CD4-positive, alpha-beta T cell treated with Interferon alpha-2 for 1 hour (primary cell): ENCODE measurements around the gene IL17C.
"Not testable (repeated sequence)": the region's sequence is repeated elsewhere in the genome, so short reads cannot be mapped to it uniquely, and the experiment has no call there.

Experiments
- DNase-seq, 2 donors: peaks; one replicate each; pipeline ENCODE4 v3.0.0-alpha.2; 2020 to 2022

IL17C gene

DNA sequence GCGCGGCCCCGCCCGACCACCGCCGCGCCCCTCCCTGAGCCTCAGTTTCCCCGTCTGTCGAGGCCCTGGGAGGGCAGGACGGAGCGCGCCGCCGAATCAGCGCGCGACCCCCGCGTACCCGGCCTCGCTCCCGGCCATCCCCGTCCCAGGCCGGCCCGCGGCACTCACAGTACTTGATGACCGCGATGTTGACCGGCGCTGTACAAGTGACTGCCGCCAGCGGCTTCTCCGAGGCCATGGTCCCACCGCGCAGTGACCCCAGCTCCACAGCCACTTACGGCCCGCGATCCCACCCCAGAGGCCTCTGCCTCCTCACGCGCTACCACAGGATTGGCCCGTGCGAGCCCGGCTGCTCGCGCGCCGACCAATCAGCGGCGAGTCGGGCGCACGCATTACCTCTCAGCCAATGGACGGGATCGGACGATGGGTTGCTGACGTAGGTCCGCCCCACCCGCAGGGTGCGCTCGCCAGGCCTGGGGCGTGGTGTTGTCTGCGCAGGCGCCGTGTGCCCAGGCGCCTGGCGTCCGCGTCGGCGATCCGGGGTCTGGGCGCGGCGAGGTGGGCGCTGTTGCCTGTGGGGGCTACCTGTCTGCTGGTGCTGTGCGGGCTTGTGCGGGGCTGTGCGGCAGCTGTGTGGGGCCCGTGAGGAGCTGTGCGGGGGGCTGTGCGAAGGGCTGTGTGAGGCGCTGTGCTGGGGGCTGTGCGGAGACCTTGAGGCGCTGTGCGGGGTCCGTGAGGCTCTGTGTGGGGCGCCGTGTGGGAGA is 24.7 kb downstream of the IL17C start, which contains the start of gene MVD:
Gene MVD (minus strand): TSS at position 249 of the 764 bp plus-strand sequence. CDS start 11 bp downstream, at position 238.
- DNase-seq, result peak; percentile 96 to 97

DNA sequence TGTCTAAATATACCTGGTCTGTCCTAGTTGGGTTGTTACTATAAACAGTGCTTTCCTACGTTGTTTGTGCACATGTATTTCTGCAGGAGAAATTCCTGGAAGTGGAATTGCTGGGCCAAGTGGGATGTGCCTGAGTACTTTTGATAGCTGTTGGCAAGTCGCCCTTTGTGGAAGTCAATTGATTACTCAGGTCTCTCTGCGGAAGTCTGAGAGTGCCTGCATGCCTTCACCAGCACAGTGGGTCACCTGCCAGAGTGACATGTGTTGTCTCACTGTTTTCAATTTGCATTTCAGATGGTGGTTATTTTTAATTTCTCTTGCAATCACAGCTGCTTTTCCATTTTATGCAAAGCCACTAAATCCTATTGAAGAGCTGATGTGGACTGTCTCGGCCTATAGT is 26.8 kb downstream of the IL17C start:
- no peak for DNase-seq

DNA sequence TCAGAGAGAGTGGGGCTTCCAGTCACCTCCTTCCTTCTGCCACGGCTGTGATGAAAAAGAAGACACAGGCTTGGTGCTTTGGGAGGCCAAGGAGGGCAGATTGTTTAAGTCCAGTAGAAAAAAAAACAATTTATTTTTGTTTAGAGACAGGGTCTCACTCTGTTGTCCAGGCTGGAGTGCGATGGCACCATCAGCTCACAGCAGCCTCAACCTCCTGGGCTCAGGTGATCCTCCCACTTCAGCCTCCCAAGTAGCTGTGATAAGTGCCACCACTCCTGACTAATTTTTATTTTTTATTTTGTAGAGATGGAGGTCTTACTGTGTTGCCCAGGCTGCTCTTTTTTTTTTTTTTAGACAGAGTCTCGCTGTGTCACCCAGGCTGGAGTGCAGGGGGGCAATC is 27.2 kb downstream of the IL17C start:
- no peak for DNase-seq

DNA sequence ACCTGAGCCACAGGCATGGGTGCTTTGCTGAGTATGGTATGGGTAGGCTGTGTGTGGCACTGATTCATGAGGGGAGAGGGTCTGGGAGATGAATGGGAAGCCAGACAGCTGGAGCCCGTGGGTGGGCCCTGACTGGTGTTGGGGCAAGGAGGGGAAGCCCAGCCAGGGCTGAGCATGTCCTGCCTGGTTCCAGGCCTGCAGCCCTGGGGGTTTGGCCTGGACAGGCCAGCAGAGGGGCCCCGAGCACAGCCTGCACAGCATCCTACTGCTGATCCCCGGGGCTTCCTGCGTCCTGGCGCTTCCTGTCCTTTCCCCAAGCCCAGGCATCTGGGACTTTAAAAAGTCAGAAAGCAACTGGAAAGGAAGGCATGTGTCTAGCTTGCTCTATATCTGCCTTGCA is 29.1 kb downstream of the IL17C start:
- no peak for DNase-seq

DNA sequence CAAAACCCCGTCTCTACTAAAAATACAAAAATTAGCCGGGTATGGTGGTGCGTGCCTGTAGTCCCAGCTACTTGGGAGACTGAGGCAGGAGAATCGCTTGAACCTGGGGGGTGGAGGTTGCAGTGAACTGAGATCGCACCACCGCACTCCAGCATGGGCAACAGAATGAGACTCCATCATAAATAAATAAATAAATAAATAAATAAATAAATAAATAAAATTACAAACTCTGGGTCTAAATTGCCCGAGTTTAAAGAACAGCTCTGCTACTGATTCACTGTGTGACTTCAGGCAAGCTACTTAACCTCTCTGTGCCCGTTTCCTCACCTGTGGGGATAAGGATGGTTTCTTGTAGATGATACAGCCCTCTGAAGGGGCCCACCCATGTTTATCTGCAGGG is 31.1 kb downstream of the IL17C start:
- not testable (repeated sequence) for DNase-seq

DNA sequence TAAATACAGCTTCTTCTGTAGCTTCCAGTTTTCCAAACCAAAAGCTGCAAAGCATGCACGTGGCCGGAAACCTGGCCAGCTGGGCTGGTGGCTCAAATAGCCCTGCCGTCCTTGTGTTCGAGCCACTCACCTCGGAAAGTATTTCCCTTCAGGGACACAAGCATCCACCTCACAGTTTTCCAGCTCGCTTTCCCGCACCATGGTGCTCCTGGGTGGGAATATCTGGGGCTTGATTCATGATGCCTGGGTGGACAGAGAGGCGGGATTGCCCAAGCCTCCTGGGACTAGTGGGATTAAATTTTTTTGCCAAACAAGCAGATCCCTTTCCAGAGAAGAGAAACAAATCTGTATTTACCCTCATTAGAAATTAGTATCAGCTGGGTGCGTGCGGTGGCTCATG is 31.6 kb downstream of the IL17C start:
- no peak for DNase-seq

DNA sequence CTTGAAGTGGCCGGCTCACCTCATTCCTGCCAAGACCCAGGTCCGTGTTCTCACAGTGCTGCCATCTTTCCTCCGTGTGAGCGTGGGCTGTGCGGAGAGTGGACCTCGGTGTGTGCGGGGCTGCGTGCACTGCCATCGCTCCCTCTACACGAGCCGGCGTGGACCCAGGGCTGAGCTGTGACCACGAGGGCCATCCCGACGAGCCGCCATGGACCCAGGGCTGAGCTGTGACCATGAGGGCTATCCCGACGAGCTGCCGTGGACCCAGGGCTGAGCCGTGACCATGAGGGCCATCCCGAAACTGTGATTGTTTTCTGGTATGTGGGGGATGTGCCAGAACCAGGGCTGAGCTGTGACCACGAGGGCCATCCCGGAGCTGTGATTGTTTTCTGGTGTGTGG is 33.4 kb downstream of the IL17C start:
- DNase-seq, result no peak

DNA sequence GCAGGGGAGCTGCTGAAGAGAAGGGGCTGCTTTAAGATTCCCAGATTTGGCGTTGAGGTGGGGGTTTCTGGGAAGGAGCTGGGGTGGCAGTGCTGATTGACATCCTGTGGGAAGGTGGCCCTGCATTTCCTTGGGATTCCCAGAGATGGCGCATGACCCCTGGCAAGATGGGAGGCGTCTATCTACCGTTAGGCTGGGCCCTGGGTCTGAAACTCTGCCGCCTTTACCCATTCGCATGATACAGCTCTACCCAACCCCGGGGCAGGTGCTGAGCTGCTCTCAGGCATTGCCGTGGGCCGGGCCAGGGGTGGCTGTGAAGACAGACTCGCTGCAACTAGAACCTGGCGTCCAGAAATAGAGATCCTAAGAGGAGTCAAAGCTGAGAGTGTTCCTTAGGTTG is 34.4 kb downstream of the IL17C start:
- DNase-seq, result no peak

DNA sequence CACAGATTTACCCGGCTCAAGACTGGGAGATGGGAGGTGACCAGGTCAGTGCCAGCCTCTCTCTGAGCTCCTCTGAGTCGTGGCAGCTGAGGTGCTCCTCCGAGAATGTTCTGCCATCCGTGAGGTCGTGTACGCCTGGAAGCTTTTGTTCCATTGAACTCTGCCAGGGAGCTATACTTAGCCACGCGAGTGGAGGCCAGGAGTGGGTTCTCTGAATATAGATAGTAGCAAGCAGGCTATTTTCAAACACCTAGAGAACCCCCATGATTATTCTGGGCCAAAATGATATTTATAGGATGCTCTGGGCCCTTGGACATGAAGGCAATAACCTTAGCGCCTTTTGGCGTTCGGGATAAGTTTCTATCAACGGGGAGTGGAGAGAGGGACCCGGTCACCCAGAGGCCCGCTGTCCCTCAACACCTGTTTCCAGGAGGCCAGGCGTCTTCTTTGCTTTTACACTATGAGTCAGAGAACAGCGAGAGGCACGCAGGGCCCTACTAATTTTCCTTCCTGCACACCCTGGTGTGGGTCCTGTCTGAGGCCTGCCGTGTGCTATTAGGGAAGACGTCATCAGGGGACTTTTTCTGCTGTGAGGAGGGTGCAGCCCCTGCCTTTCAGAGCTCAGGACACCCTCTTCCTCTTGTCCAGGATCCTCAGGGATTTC is 35.5 kb downstream of the IL17C start:
- no peak for DNase-seq

DNA sequence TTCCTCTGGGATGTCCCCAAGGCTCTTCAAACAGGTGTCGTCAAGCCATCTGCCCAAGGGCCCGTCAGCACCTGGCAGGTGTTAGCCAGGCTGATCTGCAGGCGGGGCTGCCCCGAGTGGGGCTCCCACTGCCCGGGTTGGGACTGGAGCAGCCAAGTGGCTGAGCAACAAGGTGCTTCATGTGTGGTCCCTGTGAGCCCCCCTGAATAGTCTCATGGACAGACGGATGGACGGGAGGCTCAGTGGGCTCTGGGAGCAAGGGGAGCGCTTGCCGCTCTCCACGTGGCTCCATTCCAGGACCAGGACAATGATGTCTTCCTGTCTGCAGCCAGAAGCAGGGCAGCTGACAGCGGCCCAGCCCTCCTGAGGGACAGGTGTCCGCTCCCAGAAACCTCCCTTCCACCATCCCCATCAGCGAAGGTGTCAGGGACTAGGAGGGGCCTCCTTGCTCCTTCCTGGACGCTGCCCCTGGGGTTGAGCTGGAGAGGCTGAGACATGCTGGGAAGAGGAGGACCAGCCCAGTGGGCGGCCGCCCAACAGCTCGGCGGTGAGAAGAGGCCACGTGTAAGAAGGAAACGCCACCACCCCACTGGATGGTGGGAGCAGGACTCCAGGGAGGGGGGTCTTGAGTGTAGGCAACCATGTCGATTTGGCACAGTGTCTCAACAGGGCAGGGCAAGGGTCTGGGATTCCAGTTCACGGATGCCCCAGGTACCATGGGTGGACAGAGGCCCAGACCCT is 38.3 kb downstream of the IL17C start:
- no peak for DNase-seq

DNA sequence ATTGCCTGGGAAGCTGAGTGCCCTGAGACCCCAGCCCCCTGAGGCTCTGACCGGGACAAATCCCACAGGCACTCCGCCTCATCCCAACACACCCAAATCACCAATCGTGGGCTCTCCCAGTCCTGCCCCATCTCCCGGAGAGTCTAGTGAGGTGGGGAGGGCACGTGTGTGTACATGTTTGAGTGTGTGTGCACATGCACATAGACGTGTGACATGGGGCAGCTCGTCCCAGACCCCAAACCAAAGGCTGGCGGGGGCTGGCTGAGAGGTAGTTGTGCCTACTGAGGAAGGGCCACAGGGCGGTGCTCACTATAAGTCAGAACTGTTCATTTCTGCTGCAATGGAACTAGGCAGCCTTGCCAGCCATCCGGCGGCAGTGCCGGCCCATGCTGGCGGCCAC is 39.3 kb downstream of the IL17C start:
- DNase-seq, result no peak

DNA sequence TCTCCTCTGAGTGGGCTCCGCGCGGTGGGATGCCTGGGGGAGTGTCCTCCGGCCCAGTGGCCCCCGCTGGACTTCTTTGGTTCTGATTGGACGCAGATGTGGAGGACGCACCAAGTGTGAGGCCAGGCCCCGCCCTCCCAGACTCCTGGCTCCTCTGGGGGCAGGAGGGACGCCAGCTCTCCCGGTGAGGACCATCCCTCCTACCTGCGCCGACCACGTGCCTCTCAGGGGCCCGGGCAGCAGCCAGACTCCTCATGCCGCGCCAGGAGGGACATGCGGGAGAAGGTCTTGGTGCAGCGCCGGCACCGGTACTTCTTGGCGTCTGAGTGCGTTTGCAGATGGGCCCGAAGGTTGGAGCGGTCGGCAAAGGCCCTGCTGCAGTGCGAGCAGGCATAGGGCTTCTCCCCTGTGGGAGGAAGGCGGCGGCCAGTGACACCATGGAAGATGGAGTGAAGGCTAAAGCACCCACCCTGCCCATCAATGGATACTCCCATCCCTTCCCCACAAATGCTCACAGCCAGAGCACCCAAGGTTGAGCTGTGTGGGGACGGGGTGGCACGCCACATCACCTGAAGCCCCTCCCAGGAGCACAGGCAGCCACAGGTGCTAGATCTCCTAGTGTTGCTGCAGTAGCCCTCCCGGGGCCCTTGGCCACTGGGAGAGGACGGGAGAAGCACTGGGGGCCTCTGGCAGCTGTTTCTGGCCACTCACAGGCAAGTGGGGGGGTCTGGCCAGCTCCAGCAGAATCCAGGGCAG is 40.0 kb downstream of the IL17C start:
- no peak for DNase-seq

DNA sequence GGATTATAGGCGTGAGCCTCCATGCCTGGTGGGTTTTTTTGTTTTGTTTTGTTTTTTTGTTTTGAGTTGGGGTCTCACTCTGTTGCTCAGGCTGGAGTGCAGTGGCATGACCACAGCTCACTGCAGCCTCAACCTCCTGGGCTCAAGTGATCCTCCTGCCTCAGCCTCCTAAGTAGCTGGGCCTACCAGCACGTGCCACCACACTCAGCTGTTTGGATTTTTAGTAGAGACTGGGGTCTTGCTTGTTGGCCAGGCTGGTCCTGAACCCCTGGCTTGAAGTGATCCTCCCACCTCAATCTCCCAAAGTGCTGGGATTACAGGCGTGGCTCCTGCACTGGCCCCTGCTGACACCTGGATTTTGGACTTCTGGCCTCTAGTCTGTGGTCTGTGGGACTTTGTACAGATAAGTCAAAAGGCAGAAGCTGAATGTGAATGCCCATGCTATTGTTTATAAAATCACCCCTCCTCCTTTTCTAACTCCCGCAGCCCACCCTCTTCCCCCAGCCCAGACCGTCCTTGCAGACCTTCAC is 42.2 kb downstream of the IL17C start:
- DNase-seq, result no peak

DNA sequence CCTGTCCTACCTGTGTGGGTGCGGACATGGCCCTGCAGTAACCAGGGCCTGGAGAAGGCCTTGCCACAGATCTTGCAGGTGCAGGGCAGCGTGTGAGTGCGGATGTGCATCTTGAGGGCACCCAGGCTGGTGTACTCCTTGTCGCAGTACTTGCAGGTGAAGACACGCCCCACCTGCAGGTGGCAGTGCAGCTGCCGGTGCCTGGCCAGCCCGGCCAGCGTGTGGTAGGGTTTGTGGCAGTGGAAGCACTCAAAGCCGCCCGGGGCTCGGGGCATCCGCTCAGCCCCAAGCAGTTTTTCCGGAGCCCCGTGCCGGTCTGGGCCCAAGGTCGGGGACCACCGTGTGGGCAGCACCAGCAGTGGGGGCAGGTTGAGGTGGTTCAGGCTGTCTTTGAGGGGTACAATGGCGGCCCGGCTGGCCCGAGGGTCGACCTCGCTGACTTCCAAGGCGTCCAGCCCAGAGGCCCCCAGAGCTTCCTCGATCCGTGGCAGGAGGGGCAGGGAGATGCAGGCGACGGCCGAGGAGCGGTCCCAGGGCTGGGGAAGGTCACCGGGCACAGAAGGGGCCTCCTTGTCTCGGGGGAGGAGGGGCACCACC is 42.8 kb downstream of the IL17C start:
- peak; percentile 49 to 68 for DNase-seq

DNA sequence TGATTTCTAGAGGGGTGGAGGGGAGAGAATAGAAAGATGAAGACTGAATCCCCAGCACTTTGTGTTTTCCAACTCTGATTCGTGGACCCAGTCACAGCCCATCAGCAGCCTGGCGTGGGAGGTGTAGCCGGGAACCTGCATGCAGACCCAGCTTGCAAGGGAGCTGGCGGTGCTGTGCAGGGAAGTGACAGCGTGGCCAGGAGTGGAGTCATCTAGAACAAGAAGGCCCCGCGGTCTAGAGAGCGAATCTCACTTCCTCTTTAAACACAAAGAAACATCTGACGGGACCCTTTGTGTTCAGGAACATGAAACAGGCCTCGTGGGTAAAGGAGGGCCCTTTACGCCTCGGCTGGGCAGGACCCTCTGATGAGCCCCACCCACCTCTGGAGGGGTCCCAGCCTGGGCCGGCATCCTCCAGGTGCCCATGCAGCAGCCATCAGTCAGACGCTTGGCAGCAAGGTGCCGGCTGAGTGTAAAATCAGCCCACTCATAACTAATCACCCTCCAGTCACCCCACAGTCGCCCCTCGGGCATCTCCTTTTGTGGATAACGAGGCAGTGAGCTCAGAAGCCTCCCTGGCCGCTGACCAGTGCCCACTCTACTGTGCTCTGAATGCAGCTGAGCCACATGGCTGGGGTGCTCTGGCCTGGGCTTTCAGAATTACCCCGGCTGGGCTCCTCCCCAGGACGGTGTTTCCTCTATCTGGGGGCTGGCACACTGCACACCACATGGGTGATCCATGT is 43.5 kb downstream of the IL17C start:
- peak; percentile 55 to 77 for DNase-seq

DNA sequence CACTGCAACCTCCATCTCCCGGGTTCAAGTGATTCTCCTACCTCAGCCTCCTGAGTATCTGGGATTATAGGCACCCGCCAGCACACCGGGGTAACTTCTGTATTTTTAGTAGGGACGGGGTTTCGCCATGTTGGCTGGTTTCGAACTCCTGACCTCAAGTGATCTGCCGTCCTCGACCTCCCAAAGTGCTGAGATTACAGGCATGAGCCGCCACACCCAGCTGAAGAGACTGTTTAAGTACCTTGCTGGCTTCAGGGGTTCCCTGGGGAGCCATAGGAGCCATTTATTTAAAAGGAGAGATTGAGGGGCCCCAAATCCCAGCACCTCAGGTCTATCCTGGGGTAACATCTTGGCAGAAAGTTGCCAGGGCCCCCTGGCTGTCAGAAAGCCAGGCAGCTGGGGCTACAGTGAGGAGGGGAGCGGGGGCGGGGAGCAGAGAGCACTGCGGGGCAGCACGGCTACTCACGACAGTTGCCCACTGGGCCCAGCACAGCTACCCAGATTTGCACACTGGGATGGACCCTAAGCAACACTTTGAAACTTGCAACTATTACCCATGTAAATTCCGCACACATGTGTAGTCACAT is 46.3 kb downstream of the IL17C start:
- no peak for DNase-seq

DNA sequence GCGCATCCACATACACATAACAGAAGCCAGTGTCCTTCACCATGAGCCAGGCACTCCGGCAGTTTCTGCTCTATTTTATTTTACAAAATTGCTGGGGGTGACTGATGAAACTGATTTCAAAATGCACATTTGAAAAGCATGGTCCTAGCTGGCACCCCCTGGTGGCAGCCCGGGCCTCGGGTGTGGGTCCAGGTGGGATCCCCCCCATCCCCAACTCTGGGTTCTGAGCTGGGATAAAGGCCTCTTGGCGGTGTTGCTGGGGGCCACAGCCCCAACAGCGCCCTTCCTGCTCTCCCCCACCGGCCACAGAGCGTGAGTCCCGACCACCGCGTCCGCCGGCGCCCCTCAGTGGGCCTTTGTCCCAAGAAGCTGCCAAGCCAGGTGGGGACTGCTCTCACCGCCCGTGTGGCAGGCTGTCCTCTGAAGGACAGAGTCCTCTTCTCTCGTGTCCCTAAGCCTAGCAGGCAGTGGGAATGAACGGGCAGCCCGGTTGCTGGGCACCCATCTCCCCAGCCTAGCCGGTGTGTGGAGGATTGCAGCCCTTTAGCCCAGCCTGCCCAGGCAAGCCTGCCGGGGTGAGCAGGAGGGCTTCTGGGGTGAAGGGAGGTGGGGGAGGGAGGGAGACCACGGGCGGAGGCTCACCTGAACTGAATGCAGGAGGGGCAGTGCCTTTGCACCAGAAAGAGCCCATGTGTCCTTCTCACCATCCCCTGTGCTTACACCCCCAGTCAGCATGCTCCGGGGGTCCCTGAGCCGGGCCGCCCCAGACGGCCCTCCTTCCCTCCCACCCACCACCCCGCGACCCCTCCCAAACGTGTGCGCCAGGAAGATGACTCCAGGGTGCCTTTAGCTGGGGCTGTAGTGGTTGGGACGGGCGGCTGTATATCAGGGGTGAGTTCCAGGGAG is 47.0 kb downstream of the IL17C start:
- DNase-seq, result peak; percentile 52 to 62

DNA sequence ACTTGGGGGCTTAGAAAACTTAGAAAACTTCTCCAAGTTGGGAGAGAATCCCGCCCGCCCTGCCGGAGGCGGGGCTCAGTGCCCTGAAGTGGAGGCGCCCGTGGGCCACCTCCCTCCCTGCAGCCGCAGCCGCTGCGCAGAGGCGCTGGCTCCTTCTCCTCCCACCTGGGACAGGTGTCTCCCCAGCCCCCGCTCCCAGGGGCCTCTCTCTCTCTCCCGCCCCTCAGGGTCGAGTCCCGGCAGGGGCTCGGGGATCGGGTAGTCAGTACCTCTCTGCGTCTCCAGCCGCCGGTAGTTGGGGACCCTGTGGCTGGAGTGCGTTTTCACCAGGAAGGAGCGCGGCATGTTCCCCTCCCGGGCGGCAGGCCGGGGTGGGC is 47.7 kb downstream of the IL17C start:
- no peak for DNase-seq

DNA sequence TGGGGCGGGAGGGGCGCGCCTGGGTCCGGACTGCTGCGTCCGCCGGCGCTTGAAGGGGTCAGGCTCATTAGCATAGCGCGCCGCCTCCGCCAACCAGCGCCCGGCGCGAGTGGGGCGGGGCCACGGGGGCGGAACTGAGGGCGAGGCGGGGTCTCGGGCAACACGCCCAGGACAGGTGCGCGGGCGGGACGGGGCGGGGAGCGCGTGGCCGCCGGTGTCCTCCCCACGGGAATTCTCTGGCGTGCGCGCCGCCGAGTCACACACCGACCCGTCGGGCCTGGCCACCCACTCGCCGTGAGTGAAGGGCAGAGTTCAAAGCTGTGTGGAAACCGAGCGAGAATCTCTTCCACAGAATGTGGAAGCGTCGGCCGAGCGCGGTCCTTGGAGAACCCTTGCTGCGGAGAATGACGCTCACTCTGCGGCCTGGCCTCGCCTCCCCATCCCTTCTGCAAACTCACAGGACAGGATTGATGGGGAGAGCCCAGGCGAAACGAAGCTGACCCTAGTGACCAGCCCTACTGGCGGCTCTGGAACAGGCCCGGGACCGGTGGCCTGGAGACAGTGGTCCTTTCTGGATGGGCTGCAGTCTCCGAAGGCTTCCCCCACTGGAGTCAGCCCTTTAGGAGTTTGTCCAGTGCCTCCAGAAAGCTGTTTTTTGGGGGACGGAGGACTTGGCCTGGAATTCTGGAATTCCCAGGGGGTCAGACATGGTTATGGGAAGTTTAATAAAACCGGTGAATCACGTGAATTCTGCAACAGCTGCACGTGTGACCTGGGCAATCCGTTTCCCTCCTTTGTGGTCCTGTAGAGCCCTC is 48.3 kb downstream of the IL17C start, which contains the start of gene SNAI3:
Gene SNAI3 (minus strand): TSS at position 69 of the 815 bp plus-strand sequence. CDS start 101 bp downstream, outside the sequence.
- peak; percentile 81 to 88 for DNase-seq
